ENCODE results near the gene RPL38. TPM values are rescaled to one million over a fixed set of nuclear protein-coding genes. Genes with fewer than 3 reads are reported as not detected.

RPL38 gene
- 837 TPM for polyA plus RNA-seq (2013, experiment 1 of 2; ENCODE audit: insufficient read length)
- polyA plus RNA-seq (2013, experiment 2 of 2; ENCODE audit: insufficient read length) = 825 TPM

DNA sequence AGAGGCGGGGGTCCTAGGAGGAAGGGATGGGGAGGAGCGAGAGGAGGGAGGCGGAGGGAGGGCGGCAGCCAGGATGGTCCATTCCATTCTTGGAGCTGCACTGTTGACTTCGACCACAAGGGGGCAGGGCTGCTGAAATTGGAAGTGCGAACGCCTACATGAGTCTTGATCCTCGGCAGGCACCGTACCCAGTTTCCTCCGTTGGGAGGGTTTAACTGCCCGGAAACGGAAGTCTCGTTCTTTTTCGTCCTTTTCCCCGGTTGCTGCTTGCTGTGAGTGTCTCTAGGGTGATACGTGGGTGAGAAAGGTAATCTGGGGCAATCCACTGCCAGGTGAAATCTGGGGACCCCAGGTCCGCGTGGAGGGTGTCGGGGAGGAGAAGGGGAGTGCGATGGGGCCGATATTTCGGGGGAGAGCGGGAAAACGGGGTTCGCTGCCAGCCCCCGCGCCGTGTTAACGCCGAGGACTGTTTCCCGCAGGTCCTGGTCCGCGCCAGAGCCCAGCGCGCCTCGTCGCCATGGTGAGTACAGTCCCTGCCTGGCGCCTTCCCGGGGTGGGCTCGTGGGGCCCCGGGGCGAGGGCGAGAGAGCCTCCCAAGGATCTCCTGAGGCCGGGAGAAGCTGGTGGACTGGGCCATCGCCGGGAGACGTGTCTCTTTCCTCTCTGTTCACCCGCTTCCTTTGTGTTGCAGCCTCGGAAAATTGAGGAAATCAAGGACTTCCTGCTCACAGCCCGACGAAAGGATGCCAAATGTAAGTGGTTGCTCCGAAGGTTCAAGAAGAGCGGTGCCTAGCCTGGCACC is at the start of gene RPL38:
Gene RPL38, plus strand, starts transcription at position 240 of the 802 bp plus-strand sequence. Its CDS starts 278 bp downstream, at position 518.
- DNase-seq = peak; percentile 98

- no peak for DNase-seq
Measured at GRCh38 chr17:74153821-74154430, 49.6 kb upstream of the RPL38 start.

GRCh38 chr17:74156878-74157277 is 46.6 kb upstream of the RPL38 start:
- DNase-seq = no peak

DNA sequence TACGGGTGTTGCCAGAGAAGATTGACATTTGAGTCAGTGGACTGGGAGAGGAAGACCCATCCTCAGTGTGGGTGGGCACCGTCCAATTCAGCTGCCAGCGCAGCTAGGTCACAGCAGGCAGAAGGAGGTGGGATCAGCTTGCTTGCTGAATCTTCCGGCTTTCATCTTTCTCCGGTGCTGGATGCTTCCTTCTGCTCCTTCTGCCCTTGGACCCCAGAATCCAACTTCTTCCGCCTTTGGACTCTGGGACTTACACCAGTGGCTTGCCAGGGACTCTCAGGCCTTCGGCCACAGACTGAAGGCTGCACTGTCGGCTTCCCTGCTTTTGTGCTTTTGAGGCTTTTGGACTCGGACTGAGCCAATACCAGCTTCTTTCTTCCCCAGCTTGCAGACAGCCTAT is 46.1 kb upstream of the RPL38 start:
- no peak for DNase-seq

- no peak for DNase-seq
Measured at GRCh38 chr17:74158761-74159160, 44.7 kb upstream of the RPL38 start.

- DNase-seq = no peak
Measured at GRCh38 chr17:74159226-74159840, 44.1 kb upstream of the RPL38 start.

DNA sequence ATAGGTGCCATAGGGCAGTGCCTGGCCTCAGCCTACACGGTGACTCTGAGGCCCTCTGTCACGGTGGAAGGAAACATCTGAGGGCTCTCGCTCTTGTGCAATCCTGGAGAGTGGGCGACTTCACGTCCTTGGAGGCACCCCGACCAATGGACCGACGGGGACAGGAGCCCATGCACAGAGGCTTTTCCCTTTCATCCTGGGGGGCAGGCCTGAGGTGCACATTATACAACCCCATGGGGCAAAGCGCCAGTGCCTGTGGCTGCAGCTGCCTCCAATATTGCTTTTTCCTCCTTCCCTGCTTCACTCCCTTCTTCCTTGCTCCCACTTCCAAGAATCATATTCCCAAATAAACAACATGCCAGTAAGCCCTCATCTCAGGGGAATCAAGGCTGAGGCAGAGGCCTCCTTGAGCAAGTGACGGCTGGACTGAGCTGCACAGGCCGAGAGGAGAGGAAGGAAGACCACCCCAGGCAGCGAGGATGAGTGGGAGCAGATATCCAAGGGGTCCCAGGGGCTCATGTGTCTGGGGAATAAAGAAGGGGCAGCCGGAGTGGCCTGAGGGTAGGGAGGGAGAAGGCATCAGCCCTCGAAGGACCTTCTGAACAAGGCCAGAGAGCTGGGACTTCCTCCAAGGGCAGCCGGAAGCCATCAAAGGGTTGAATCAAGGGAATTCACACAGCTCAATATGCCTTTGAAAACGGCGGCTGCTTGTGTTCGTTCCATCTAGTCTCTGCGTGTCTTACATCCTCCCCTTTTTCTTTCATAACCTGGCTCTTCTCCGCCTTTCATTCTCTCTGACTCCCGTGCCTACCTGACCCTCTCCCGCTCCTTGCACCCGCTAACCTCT is 42.6 kb upstream of the RPL38 start:
- DNase-seq = no peak

- DNase-seq = no peak
Measured at GRCh38 chr17:74161503-74161875, 42.0 kb upstream of the RPL38 start.

DNA sequence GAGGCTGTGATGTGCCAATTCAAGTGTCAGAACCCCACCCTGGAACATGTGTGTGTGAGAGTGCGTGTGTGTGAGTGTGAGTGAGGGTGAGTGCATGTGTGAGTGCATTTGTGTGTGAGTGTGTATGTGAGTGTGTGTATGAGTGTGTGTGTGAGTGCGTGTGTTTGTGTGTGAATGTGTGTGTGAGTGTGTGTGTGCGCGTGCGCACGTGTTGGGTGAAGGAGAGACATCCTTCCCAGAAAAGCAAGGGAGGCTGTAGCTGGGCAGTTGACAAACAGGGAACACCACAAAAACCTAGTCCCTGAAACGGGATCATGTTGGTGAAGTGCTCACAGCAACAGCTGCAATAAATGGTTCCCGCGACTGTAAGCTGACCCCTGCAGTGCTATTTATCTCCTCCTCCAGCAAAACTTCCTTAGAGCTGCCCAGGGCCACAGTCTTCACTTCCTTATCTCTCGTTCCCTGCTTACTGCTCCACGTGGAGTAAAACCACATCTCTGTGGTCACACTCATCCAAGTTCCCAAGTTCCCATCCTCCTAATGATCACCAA is 40.1 kb upstream of the RPL38 start:
- no peak for DNase-seq

DNA sequence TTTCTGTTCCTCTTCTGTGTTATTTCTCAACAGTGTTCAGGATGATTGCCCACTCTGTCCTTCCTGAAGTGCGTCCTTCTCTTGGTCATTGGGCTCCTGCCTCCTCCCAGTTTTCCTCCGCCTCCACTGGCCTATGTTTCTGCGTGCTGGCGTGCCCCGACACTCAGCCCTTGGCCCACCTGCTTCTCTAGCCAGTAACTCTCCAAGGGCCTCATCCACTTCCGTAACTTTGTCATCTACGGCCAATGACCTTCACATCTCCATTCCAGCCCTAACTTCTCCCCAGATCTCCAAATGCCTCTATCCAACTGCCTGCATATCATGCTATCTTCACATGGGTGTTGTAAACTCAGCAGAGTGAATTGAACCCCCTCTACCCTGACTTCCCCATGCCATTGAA is 39.6 kb upstream of the RPL38 start:
- DNase-seq = no peak

- DNase-seq = no peak
Measured at GRCh38 chr17:74164446-74165045, 38.9 kb upstream of the RPL38 start.

DNA sequence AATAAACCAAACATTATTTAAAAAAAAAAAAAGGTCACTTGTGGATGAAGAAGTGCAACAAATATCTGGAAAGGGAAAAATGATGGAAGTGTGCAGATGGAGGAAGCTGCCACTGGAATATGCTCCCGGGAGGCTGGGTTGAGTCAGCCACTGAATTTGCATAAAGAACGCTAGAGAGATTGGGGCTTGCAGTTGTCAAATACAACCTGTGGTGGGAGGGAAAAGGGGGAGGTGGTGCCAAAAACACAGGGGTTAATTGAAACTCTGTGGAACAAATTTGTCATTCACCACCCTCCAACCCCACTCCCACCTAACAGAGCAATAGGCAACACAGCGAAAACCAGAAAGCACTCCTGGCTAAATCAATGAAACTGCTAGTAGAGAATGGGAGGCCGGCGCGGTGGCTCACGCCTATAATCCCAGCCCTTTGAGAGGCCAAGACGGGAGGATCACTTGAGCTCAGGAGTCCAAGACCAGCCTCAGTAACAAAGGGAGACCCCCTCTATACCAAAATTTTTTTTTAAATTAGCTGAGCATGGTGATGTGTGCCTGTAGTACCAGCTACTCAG is 37.6 kb upstream of the RPL38 start:
- DNase-seq = no peak

- no peak for DNase-seq
Measured at GRCh38 chr17:74170924-74171323, 32.6 kb upstream of the RPL38 start.

GRCh38 chr17:74172700-74173099 is 30.8 kb upstream of the RPL38 start:
- no peak for DNase-seq

GRCh38 chr17:74176546-74177001 is 26.9 kb upstream of the RPL38 start:
- DNase-seq = peak; percentile 62

GRCh38 chr17:74177018-74177450 is 26.4 kb upstream of the RPL38 start:
- DNase-seq = peak; percentile 38

GRCh38 chr17:74179576-74179975 is 23.9 kb upstream of the RPL38 start:
- DNase-seq = no peak

- no peak for DNase-seq
Measured at GRCh38 chr17:74180336-74180735, 23.1 kb upstream of the RPL38 start.

DNA sequence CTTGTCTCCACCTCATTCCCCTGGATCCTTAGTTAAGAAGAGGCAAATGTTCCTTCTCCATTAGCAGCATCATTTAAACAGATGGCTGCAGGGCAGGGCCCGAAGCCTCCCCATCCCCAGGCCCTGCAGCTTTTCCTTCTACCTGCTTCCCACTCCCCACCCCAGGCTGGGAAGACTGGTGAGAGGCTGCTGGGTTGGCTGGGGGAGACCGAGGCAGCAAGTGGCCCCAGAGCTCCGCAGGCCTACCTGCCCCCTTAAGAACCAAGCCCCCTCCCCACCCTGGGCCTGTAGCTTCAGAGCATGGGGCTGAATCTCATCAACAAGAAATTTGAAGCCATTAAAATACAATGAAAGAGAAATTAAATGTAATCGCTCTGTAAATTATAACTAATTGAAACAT is 22.1 kb upstream of the RPL38 start:
- no peak for DNase-seq

- no peak for DNase-seq
Measured at GRCh38 chr17:74182041-74182723, 21.3 kb upstream of the RPL38 start.

DNA sequence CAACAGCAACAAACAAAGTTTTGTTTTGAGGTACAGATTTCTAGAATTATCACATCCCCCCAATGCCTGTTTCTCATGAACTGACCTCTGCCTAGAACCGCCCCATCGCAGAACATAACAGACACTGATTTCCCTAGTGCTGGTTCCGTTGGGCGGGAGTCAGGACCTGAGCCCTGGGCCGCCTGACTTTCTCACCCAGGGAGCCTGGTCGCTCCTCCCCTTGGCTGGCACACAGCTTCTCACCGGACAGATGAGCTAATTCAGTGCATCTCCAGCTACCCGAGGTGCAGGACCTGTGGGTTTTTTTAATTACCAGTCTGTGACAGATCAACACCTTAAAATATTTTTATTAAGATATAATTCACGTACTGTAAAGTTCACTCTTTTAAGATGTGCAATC is 20.1 kb upstream of the RPL38 start:
- DNase-seq = no peak
